ENCODE data around the gene MYB. TPM values are rescaled to one million over a fixed set of nuclear protein-coding genes. Genes with fewer than 3 reads are reported as not detected.
"Not testable (repeated sequence)": the region's sequence is repeated elsewhere in the genome, so short reads cannot be mapped to it uniquely, and the experiment has no call there.

The MYB gene
- total RNA-seq, 1 donor from 2014 or later: 0.83 TPM

DNA sequence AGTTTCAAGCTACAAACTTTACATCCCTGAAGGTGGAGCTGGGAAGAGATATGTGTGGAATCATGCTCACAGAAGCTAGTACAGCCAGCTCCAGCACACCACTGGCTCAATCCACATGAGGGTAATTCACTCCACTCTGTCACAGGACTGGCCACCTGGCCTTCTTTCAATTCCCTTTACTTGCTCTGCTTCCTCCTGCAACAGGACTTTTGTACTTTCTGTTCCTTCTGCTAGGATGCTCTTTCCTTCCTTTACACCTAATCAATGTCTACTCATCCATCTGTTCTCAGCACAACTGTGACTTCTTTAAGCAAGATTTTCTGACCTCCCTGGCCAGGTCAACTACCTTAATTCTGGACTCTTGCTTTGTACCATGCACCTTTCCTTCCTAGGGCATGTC is 39.4 kb upstream of the MYB start:
- no peak for DNase-seq (ENCODE audit: extremely low spot score, unreplicated experiment)
- TF ChIP-seq, protein P1, sequence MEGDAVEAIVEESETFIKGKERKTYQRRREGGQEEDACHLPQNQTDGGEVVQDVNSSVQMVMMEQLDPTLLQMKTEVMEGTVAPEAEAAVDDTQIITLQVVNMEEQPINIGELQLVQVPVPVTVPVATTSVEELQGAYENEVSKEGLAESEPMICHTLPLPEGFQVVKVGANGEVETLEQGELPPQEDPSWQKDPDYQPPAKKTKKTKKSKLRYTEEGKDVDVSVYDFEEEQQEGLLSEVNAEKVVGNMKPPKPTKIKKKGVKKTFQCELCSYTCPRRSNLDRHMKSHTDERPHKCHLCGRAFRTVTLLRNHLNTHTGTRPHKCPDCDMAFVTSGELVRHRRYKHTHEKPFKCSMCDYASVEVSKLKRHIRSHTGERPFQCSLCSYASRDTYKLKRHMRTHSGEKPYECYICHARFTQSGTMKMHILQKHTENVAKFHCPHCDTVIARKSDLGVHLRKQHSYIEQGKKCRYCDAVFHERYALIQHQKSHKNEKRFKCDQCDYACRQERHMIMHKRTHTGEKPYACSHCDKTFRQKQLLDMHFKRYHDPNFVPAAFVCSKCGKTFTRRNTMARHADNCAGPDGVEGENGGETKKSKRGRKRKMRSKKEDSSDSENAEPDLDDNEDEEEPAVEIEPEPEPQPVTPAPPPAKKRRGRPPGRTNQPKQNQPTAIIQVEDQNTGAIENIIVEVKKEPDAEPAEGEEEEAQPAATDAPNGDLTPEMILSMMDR (IDR thresholded peaks at IDR 0.05): no peak

DNA sequence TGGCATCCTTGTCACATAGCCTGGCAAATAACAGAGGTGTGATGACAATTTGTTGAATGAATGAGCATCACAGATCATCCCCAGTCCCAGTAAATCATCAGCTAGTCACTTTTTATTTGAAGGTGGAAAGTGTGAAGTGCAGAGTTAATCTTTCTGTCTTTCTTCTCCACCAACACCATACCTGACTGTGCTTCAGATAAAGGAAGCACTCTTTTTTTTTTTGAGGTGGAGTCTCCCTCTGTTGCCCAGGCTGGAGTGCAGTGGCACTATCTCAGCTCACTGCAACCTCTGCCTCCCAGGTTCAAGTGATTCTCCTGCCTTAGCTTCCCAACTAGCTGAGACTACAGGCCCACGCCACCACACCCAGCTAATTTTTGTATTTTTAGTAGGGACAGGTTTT is 38.9 kb upstream of the MYB start:
- H3K4me3 Mint-ChIP-seq (ENCODE audit: unreplicated experiment); H3K27ac Mint-ChIP-seq (ENCODE audit: unreplicated experiment); H3K36me3 Mint-ChIP-seq (ENCODE audit: unreplicated experiment); H3K9me3 Mint-ChIP-seq (ENCODE audit: unreplicated experiment); DNase-seq (ENCODE audit: extremely low spot score, unreplicated experiment): not testable (repeated sequence)
- Mint-ChIP-seq H3K4me1 (ENCODE audit: unreplicated experiment) (peaks cover 16% of the 10 kb centered on the region), H3K27me3 (ENCODE audit: unreplicated experiment) (peaks cover 12% of the 10 kb centered on the region)

More for the DNA sequence above, 39.4 kb upstream of the MYB start:
- Mint-ChIP-seq H3K27ac (ENCODE audit: unreplicated experiment) (no peak overlapping the region), H3K4me3 (ENCODE audit: unreplicated experiment) (no peak overlapping the region), H3K27me3 (ENCODE audit: unreplicated experiment) (peaks cover 14% of the 10 kb centered on the region), H3K9me3 (ENCODE audit: unreplicated experiment) (no peaks in the 10 kb centered on the region), H3K4me1 (ENCODE audit: unreplicated experiment) (peaks cover 16% of the 10 kb centered on the region), H3K36me3 (ENCODE audit: unreplicated experiment) (no peaks in the 10 kb centered on the region)

DNA sequence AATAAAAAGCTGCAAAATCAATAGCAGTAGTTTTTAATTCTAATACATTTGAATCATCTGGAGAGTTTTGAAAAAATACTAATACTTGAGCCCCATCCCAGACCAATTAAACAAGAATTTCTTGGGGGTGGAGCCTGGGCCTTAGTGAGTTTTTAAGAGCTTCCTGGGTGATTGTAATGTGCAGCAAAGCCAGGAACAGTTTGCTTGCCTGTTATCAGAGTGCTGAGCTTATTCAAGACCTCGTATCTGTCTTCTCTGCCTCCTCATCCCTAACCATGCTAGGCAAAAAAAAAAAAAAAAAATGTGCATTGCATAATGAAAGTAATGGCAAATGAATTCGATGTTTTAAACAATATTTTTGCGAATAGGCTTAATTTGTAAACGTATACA is 36.4 kb upstream of the MYB start:
- TF ChIP-seq, protein P1 (IDR thresholded peaks at IDR 0.05): no peak
- Mint-ChIP-seq H3K4me1 (ENCODE audit: unreplicated experiment) (peaks cover 16% of the 10 kb centered on the region), H3K27me3 (ENCODE audit: unreplicated experiment) (peaks cover 6% of the 10 kb centered on the region), H3K36me3 (ENCODE audit: unreplicated experiment) (no peaks in the 10 kb centered on the region), H3K27ac (ENCODE audit: unreplicated experiment) (no peak overlapping the region), H3K9me3 (ENCODE audit: unreplicated experiment) (no peaks in the 10 kb centered on the region), H3K4me3 (ENCODE audit: unreplicated experiment) (no peak overlapping the region)
- no peak for DNase-seq (ENCODE audit: extremely low spot score, unreplicated experiment)

DNA sequence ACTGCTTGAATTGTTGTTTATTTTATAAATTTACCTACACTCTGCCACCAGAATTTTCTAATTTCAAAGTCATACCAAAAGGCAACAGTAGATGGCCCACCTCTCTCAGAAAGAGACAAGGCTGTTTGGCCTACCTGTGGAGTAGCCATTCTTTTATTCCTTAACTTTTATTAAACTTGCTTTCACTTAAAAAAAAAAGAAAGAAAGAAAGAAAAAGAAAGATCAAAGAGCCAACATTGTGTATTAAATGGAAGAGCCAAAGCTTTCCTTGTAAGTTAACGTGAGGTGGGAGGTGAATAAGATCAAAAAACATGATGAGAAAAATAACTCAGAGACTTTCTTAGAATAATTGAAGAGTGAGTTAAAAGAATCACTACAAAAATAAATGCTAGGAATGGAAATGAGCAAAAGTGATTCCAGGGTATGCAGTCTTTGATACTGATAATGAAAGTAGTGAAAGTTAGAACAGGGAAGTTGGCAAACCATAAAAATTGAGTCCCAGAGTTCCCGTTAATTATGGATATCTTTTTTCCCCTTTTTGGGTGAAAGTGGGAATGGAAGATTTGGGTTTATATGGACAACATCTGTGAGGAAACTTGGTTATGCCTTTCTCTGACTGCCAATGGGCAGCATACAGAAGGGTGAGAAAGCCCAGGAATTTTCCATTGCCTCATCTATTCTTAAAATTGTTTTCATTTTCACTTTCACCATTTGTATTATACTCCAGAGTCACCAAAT is 35.9 kb upstream of the MYB start:
- Mint-ChIP-seq H3K27ac (ENCODE audit: unreplicated experiment) (no peak overlapping the region), H3K4me3 (ENCODE audit: unreplicated experiment) (no peak overlapping the region), H3K36me3 (ENCODE audit: unreplicated experiment) (no peaks in the 10 kb centered on the region), H3K9me3 (ENCODE audit: unreplicated experiment) (no peaks in the 10 kb centered on the region), H3K27me3 (ENCODE audit: unreplicated experiment) (peaks cover 6% of the 10 kb centered on the region), H3K4me1 (ENCODE audit: unreplicated experiment) (peaks cover 16% of the 10 kb centered on the region)
- DNase-seq (ENCODE audit: extremely low spot score, unreplicated experiment): no peak
- TF ChIP-seq, protein P1 (IDR thresholded peaks at IDR 0.05): peak; percentile 63

DNA sequence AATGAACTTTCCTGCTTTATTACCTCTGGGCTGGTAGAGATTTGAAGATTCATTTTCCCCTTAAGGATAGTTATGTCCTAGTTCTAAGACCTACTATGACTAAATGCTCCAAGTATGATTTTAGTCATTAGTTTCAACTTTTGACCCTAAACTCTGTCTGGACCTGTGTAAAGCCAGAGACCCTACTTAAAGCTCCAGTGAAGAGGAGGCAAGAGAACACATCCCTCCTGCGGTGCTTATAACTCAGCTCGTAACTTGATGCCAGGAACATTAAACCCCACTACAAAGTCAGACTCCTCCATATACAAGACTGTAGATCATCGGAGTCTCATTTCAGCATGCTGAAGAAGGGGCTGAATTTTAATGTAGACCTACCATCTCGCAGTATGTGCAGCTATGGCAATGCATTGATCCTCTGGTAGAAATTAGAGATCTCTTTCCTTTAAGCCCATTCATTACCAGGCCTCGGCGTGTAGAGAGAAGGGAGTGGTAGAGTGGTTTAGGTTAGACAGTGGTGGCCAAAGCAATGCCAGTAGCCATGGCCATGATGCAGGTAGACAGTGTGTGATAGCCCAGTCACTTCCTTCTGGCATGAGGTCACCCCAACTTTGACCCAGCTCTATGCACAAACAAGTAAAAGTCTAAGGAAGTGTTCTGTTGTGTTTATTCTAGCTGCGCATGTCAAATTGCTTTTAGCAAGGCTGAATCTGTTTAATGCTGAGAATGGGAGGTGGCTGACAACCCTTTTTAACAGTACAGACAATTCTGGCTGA is 34.8 kb upstream of the MYB start:
- Mint-ChIP-seq H3K27me3 (ENCODE audit: unreplicated experiment) (peaks cover 3% of the 10 kb centered on the region), H3K4me1 (ENCODE audit: unreplicated experiment) (peaks cover 16% of the 10 kb centered on the region), H3K36me3 (ENCODE audit: unreplicated experiment) (no peaks in the 10 kb centered on the region), H3K27ac (ENCODE audit: unreplicated experiment) (no peak overlapping the region), H3K9me3 (ENCODE audit: unreplicated experiment) (no peaks in the 10 kb centered on the region), H3K4me3 (ENCODE audit: unreplicated experiment) (no peak overlapping the region)
- no peak for DNase-seq (ENCODE audit: extremely low spot score, unreplicated experiment)
- TF ChIP-seq, protein P1 (IDR thresholded peaks at IDR 0.05): no peak
